ENCODE measurements around the gene MFNG. TPM values are rescaled to one million over a fixed set of nuclear protein-coding genes. Genes with fewer than 3 reads are reported as not detected.

Gene MFNG
- total RNA-seq, 1 donor from 2014 or later: 53.5 TPM

DNA sequence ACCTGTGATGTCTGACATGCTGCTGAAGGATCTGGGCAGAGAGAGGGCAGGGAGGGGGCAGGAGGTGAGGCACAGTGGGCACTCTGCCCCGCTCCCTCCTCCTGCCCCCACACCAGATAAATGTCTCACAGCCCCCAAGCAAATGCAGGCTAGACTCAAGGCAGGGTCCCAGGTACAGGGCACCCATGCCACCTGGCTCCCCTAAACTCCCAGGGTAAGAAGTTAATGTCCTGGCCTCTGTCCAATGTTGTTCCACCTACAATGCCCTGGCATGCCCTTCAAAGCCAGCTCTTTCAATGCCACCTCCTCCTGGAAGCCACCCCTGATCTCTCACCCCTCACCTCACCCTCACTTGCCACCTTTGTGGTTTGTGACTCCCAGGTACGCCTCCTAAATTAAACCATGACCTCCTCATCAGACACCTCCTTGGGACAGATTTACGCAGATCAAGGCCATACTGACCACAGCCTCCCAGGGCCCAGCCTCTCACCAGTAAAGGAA lies 17.0 kb upstream of the MFNG start:
- intact Hi-C loops (cut with DNase I): no loop called here
- TF ChIP-seq, protein P1, sequence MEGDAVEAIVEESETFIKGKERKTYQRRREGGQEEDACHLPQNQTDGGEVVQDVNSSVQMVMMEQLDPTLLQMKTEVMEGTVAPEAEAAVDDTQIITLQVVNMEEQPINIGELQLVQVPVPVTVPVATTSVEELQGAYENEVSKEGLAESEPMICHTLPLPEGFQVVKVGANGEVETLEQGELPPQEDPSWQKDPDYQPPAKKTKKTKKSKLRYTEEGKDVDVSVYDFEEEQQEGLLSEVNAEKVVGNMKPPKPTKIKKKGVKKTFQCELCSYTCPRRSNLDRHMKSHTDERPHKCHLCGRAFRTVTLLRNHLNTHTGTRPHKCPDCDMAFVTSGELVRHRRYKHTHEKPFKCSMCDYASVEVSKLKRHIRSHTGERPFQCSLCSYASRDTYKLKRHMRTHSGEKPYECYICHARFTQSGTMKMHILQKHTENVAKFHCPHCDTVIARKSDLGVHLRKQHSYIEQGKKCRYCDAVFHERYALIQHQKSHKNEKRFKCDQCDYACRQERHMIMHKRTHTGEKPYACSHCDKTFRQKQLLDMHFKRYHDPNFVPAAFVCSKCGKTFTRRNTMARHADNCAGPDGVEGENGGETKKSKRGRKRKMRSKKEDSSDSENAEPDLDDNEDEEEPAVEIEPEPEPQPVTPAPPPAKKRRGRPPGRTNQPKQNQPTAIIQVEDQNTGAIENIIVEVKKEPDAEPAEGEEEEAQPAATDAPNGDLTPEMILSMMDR (IDR thresholded peaks at IDR 0.05): no peak
- ATAC-seq: no peak

DNA sequence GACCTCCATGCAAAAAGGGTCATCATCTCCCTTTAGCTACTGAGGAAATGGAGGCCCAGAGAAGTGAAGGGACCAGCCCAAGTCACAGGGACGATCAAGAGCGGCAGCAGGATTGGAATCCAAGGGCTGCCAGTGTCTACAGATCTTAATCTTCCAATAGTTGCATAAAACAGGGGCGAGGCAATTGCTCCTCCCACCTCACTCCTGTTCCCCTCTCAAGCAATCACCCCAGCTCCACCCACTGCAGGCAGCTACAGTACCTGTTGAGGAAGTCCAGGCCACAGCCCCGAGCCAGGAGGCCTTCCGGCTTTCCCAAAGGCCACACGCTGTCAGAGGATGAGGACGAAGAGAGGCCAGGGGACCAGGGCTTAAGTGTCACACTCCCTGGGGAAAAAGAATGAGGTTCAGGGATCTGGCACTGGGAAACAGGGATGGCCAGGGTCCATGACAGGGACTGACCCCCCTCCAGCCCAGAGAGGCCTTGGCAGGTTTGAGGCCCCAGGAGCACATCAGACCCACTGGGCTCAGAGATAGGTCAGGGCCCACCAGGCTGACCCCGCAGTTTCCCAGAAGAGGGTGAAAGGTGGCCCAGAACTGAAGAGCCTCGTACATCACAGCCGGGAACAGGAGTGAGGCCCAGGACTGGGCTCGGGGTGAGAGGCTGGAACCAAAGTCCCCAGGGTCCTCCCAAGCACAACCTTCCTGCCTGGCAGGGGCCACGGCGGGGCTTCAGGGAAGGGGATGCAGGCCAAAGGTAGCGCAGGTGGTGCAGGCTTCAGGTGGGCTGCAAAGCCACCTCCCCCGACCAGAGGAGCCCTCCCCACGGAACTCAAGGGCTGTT lies 16.4 kb upstream of the MFNG start:
- H3K27me3 ChIP-seq: no peaks in the 10 kb centered on the region
- no peaks in the 10 kb centered on the region for H3K36me3 ChIP-seq
- peaks cover 43% of the 10 kb centered on the region for H3K4me1 ChIP-seq
- H3K27ac ChIP-seq: peak overlapping the region; percentile 71
- DNase-seq: peak; percentile 87
- peak; percentile 76 for ATAC-seq
- no peaks in the 10 kb centered on the region for H3K9me3 ChIP-seq
- TF ChIP-seq, protein P1 (IDR thresholded peaks at IDR 0.05): no peak
- no peak overlapping the region for H3K4me3 ChIP-seq
- intact Hi-C loops (cut with DNase I): no loop called here

More for the DNA sequence above, 17.0 kb upstream of the MFNG start:
- no peak for DNase-seq
- no peaks in the 10 kb centered on the region for H3K27me3 ChIP-seq
- no peak overlapping the region for H3K4me3 ChIP-seq
- H3K9me3 ChIP-seq: no peaks in the 10 kb centered on the region
- H3K4me1 ChIP-seq: peaks cover 43% of the 10 kb centered on the region
- peak overlapping the region; percentile 71 for H3K27ac ChIP-seq
- H3K36me3 ChIP-seq: no peaks in the 10 kb centered on the region

DNA sequence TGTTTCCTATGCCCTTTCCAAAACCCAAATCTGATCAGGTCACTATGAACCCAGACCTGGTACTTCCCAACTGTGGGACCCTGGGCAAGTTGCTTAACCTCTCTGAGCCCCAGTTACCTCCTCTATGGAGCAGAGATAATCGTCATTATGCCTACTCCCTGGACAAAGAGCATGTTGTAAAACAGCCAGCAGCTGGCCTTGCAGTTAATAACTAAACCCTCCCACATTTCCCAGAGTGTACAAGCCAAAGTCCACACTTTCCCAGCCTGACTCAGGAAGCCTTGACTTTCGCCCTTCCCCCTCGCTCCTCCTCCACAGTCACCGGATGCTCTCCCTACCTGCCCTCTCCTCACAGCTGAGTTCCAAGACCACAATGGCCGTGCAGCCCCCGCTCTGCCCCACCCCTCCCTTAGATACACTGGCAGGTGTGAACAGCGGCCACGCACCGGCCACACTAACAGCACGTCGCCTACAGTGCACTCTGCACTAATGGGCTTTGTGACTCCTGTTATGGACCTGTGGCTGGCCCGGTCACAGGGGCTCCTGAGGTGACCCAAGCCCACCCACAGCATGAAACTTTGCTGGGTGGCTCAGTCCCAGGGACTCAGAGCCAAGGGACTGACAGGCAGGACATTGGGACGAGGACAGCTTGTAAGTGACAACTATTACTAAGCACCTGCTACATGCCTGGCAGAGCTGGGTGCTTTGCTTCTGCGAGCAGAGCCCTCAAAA lies 15.6 kb upstream of the MFNG start:
- peak; percentile 82 for DNase-seq
- TF ChIP-seq, protein P1 (IDR thresholded peaks at IDR 0.05): no peak
- intact Hi-C loops (cut with DNase I): no loop called here

DNA sequence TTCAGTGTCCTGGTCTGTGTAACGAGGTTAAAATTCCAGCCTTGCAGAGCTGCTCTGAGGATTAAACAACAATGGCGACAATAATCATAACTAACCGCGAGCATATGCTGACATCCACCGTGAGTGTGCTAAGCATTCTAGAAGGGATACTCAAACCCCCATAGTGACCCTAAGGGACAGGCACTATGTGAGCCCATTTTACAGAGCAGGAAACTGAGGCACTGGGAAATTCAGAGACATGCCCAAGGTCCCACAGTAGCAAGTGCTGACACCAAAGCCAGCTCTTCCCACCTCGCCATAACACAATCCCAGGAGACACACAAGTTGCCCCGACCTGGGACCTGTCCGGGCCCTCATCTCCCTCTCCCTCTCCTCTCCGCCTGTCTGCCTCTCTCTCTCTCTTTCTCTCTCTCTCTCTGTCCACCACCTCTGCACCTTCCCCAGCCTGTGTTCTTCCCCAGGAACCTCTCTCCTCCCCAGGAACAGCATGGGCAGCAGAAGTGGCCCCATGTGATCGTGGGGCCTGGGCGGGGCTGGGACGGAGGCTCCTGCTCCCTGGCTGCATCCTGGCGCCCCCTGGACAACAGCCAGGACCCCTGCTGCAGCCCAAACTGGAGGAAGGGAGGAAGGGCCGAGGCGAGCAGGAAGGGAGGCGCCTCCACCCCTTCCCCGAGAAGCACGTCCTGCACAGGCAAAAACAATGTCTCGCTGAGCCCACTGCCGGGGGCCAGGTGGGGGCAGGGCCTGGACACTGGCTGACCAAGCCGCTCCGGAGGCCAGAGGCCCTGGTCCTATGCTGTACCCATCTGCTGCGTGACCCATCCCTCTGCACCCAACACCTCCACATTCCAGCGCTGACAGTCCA lies 14.8 kb upstream of the MFNG start:
- H3K27ac ChIP-seq: peak overlapping the region; percentile 71
- peak; percentile 13 for ATAC-seq

More for the DNA sequence above, 15.6 kb upstream of the MFNG start:
- peak overlapping the region; percentile 71 for H3K27ac ChIP-seq
- peak; percentile 76 for ATAC-seq
- H3K27me3 ChIP-seq: no peaks in the 10 kb centered on the region
- peaks cover 43% of the 10 kb centered on the region for H3K4me1 ChIP-seq
- no peaks in the 10 kb centered on the region for H3K9me3 ChIP-seq
- no peaks in the 10 kb centered on the region for H3K36me3 ChIP-seq
- no peak overlapping the region for H3K4me3 ChIP-seq

More for the DNA sequence above, 14.8 kb upstream of the MFNG start:
- no peak overlapping the region for H3K4me3 ChIP-seq
- DNase-seq: peak; percentile 76
- peaks cover 43% of the 10 kb centered on the region for H3K4me1 ChIP-seq
- intact Hi-C loops (cut with DNase I): no loop called here
- TF ChIP-seq, protein P1 (IDR thresholded peaks at IDR 0.05): no peak
- H3K9me3 ChIP-seq: no peaks in the 10 kb centered on the region
- no peaks in the 10 kb centered on the region for H3K27me3 ChIP-seq
- H3K36me3 ChIP-seq: no peaks in the 10 kb centered on the region

All from upper lobe of right lung (tissue), 1 donor.